GM12874 (cell line): Measurements from ENCODE around the gene ZNF860.

ENCODE experiments used
- CTCF ChIP-seq: IDR thresholded peaks from 2 replicates; pipeline ENCODE4 v1.5.1; 2011; ENCODE audit warnings: low read depth, mild to moderate bottlenecking, control low read depth, low read length, moderate library complexity; ENCODE audit not compliant: insufficient read depth

Gene ZNF860

GRCh38 chr3:31943041-31943440 is 38.5 kb upstream of the ZNF860 start:
- TF ChIP-seq CTCF: no peak

GRCh38 chr3:31945738-31946052 is 35.9 kb upstream of the ZNF860 start:
- TF ChIP-seq CTCF: no peak

- no peak for TF ChIP-seq CTCF
Observed at GRCh38 chr3:31946484-31947081, 35.0 kb upstream of the ZNF860 start.

GRCh38 chr3:31947162-31947561 is 34.4 kb upstream of the ZNF860 start:
- TF ChIP-seq CTCF: no peak

- TF ChIP-seq CTCF: no peak
Observed at GRCh38 chr3:31947671-31948091, 33.9 kb upstream of the ZNF860 start.

GRCh38 chr3:31948280-31948679 is 33.3 kb upstream of the ZNF860 start:
- no peak for TF ChIP-seq CTCF

GRCh38 chr3:31952205-31952604 is 29.3 kb upstream of the ZNF860 start:
- TF ChIP-seq CTCF: no peak
